Hepatocyte (in vitro differentiated cells): ENCODE data around the gene EIF4EBP3. TPM values are rescaled to one million over a fixed set of nuclear protein-coding genes. Genes with fewer than 3 reads are reported as not detected.

Experiments
- DNase-seq: peaks from one replicate; pipeline ENCODE4 v3.0.0-alpha.2; 2016; ENCODE audit warnings: low spot score
- H2AFZ ChIP-seq: fragments of 200-600 bp; sonication (generic); 2 replicates; pipeline ENCODE4 v1.6.0; 2016; ENCODE audit warnings: antibody characterized with exemption, mild to moderate bottlenecking
- H3K27ac ChIP-seq: fragments of 200-600 bp; sonication (generic); 2 replicates; pipeline ENCODE4 v1.5.1; 2016; ENCODE audit warnings: mild to moderate bottlenecking
- H3K27me3 ChIP-seq: fragments of 200-600 bp; sonication (generic); 2 replicates; pipeline ENCODE4 v1.6.1; 2016
- H3K36me3 ChIP-seq: fragments of 200-600 bp; sonication (generic); replicated peaks from 2 replicates; pipeline ENCODE4 v1.5.1; 2016; ENCODE audit warnings: low read depth; ENCODE audit not compliant: insufficient read depth
- H3K4me1 ChIP-seq: fragments of 200-600 bp; sonication (generic); 2 replicates; pipeline ENCODE4 v1.5.1; 2016; ENCODE audit warnings: mild to moderate bottlenecking, moderate library complexity; ENCODE audit not compliant: insufficient read depth
- H3K4me2 ChIP-seq: fragments of 200-600 bp; sonication (generic); 2 replicates; pipeline ENCODE4 v1.6.0; 2016
- H3K4me3 ChIP-seq: fragments of 200-600 bp; sonication (generic); 2 replicates; pipeline ENCODE4 v1.5.1; 2016; ENCODE audit warnings: mild to moderate bottlenecking
- H3K79me2 ChIP-seq: fragments of 200-600 bp; sonication (generic); 2 replicates; pipeline ENCODE4 v1.6.0; 2017; ENCODE audit warnings: mild to moderate bottlenecking
- H3K9me2 ChIP-seq: fragments of 200-600 bp; sonication (generic); replicated peaks from 2 replicates; pipeline ENCODE4 v1.6.0; 2017; ENCODE audit warnings: mild to moderate bottlenecking; ENCODE audit not compliant: insufficient read depth
- H3K9me3 ChIP-seq: fragments of 200-600 bp; sonication (generic); 2 replicates; pipeline ENCODE4 v1.5.1; 2016; ENCODE audit warnings: low read depth, mild to moderate bottlenecking
- H4K20me1 ChIP-seq: fragments of 200-600 bp; sonication (generic); 2 replicates; pipeline ENCODE4 v1.6.0; 2016; ENCODE audit warnings: mild to moderate bottlenecking; ENCODE audit not compliant: insufficient read depth, poor library complexity, severe bottlenecking
- CTCF ChIP-seq: fragments of 200-600 bp; sonication (generic); IDR thresholded peaks from 2 replicates; pipeline ENCODE4 v1.5.1; 2016; ENCODE audit warnings: antibody characterized with exemption, mild to moderate bottlenecking; ENCODE audit not compliant: poor library complexity
- EZH2 ChIP-seq: fragments of 200-600 bp; sonication (generic); IDR thresholded peaks from 2 replicates; pipeline ENCODE4 v1.6.1; 2016; ENCODE audit warnings: antibody characterized with exemption, mild to moderate bottlenecking, borderline replicate concordance
- EZH2phosphoT487 ChIP-seq: fragments of 200-600 bp; sonication (generic); IDR thresholded peaks from one replicate; pipeline ENCODE4 v1.6.1; 2018; ENCODE audit warnings: antibody characterized with exemption, mild to moderate bottlenecking, low read depth, moderate library complexity; ENCODE audit not compliant: unreplicated experiment, severe bottlenecking
- WGBS: methylation state at CpG from one replicate; pipeline ENCODE4 v1.1.6; 2016; ENCODE audit warnings: low lambda C conversion rate; ENCODE audit errors: missing lambda C conversion rate; 5-methylcytosine and 5-hydroxymethylcytosine counted together
- polyA plus RNA-seq: library from polyadenylated mRNA; unstranded; fragments of >200 nt; fragmentation: Nextera tagmentation; extraction: Ambion mirVana; gene quantifications from 2 replicates; pipeline ENCODE4 v1.2.1, GENCODE V29; 2016
- total RNA-seq: library from RNA; depleted of rRNA; stranded (reverse); fragments of >200 nt; gene quantifications from 2 replicates; pipeline ENCODE4 v1.2.3, GENCODE V29; 2014

Gene EIF4EBP3
- total and polyA plus RNA-seq, 2 experiments from 2014 or later, result 2.7 to 6.9 TPM

- Histone ChIP-seq H3K27ac (peak overlapping the region; percentile 76), H2AFZ (no peak overlapping the region), H3K4me3 (no peak overlapping the region), H3K4me1 (peaks cover 23% of the 10 kb centered on the region), H3K36me3 (no peaks in the 10 kb centered on the region), H3K27me3 (no peaks in the 10 kb centered on the region), H3K79me2 (peaks cover 22% of the 10 kb centered on the region), H3K4me2 (no peak overlapping the region), H3K9me2 (no peaks in the 10 kb centered on the region), H4K20me1 (peaks cover 4% of the 10 kb centered on the region), H3K9me3 (no peaks in the 10 kb centered on the region)
- WGBS, result 82% methylated on average over 3 of the region's 3 CpGs
- peak; percentile 53 for DNase-seq
- TF ChIP-seq CTCF, result no peak
- no peak for TF ChIP-seq EZH2
- TF ChIP-seq EZH2phosphoT487, result no peak
These were observed 2.0 kb downstream of the EIF4EBP3 start for GRCh38 chr5:140549237-140550144.

GRCh38 chr5:140550147-140551079 is 3.0 kb downstream of the EIF4EBP3 start:
- TF ChIP-seq EZH2, result no peak
- TF ChIP-seq CTCF, result no peak
- no peak for TF ChIP-seq EZH2phosphoT487
- WGBS, result 94% methylated on average over 11 of the region's 11 CpGs
- Histone ChIP-seq H3K27ac (peak overlapping the region; percentile 76), H4K20me1 (peaks cover 5% of the 10 kb centered on the region), H3K4me2 (no peak overlapping the region), H3K4me1 (peaks cover 24% of the 10 kb centered on the region), H3K4me3 (no peak overlapping the region), H3K9me2 (no peaks in the 10 kb centered on the region), H2AFZ (no peak overlapping the region), H3K36me3 (no peaks in the 10 kb centered on the region), H3K27me3 (no peaks in the 10 kb centered on the region), H3K79me2 (peaks cover 31% of the 10 kb centered on the region), H3K9me3 (no peaks in the 10 kb centered on the region)
- no peak for DNase-seq

GRCh38 chr5:140551872-140552271 is 4.4 kb downstream of the EIF4EBP3 start:
- Histone ChIP-seq H3K79me2 (peaks cover 46% of the 10 kb centered on the region), H3K4me3 (no peak overlapping the region), H3K27me3 (no peaks in the 10 kb centered on the region), H3K9me2 (no peaks in the 10 kb centered on the region), H3K4me2 (no peak overlapping the region), H3K36me3 (no peaks in the 10 kb centered on the region), H3K27ac (no peak overlapping the region), H4K20me1 (peaks cover 5% of the 10 kb centered on the region), H3K9me3 (no peaks in the 10 kb centered on the region), H2AFZ (no peak overlapping the region), H3K4me1 (peaks cover 25% of the 10 kb centered on the region)
- no peak for DNase-seq
- WGBS, result 96% methylated on average over 4 of the region's 4 CpGs
- no peak for TF ChIP-seq EZH2

- Histone ChIP-seq H4K20me1 (peaks cover 5% of the 10 kb centered on the region), H3K4me3 (no peak overlapping the region), H2AFZ (no peak overlapping the region), H3K79me2 (peaks cover 48% of the 10 kb centered on the region), H3K4me2 (no peak overlapping the region), H3K9me3 (no peaks in the 10 kb centered on the region), H3K36me3 (no peaks in the 10 kb centered on the region), H3K9me2 (no peaks in the 10 kb centered on the region), H3K27me3 (no peaks in the 10 kb centered on the region), H3K4me1 (peaks cover 18% of the 10 kb centered on the region), H3K27ac (no peak overlapping the region)
- DNase-seq, result no peak
- no peak for TF ChIP-seq EZH2phosphoT487
- TF ChIP-seq EZH2, result no peak
- TF ChIP-seq CTCF, result no peak
- WGBS, result 94% methylated on average over 2 of the region's 2 CpGs
These were observed 6.2 kb downstream of the EIF4EBP3 start for GRCh38 chr5:140553657-140554056.
